AG09309 (cell line): ENCODE measurements around the gene ICAM3.
"Not testable (repeated sequence)": the region's sequence is repeated elsewhere in the genome, so short reads cannot be mapped to it uniquely, and the experiment has no call there.

Experiments
- DNase-seq: peaks from one replicate; pipeline ENCODE4 v3.0.0-alpha.2; 2010; ENCODE audit warnings: low read depth
- H3K4me3 ChIP-seq: 2 replicates; pipeline ENCODE4 v1.5.1; 2011; ENCODE audit warnings: mild to moderate bottlenecking, low read depth, low read length, moderate library complexity; ENCODE audit not compliant: control insufficient read depth
- TF ChIP-seq, protein P1 (sequence below): IDR thresholded peaks from 2 replicates; pipeline ENCODE4 v1.5.1; 2011; ENCODE audit warnings: mild to moderate bottlenecking, low read depth, low read length, inconsistent platforms; ENCODE audit not compliant: insufficient read depth, control insufficient read depth; ENCODE audit errors: missing control alignments

Gene ICAM3

DNA sequence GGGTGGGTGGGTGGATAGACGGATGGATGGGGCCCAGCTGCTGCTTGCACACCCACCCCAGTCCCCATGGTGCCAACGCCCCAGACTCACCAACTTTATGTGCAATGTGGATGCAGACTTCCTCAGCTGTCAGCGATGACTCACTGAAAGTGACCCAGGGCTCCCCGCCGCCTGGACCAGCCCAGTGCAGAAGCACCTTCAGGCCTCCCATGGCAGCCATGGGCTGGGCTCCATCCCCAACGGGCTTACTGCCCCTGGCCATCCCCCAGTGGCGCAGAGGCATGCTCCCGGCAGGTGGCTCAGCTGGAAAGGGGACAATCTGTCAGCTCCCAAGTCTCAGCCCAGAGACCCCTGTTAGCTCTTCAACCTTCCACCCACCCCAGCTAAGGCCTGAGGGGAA, 38.7 kb upstream of the ICAM3 start:
- no peak overlapping the region for H3K4me3 ChIP-seq
- TF ChIP-seq, protein P1, sequence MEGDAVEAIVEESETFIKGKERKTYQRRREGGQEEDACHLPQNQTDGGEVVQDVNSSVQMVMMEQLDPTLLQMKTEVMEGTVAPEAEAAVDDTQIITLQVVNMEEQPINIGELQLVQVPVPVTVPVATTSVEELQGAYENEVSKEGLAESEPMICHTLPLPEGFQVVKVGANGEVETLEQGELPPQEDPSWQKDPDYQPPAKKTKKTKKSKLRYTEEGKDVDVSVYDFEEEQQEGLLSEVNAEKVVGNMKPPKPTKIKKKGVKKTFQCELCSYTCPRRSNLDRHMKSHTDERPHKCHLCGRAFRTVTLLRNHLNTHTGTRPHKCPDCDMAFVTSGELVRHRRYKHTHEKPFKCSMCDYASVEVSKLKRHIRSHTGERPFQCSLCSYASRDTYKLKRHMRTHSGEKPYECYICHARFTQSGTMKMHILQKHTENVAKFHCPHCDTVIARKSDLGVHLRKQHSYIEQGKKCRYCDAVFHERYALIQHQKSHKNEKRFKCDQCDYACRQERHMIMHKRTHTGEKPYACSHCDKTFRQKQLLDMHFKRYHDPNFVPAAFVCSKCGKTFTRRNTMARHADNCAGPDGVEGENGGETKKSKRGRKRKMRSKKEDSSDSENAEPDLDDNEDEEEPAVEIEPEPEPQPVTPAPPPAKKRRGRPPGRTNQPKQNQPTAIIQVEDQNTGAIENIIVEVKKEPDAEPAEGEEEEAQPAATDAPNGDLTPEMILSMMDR: no peak
- DNase-seq: no peak

DNA sequence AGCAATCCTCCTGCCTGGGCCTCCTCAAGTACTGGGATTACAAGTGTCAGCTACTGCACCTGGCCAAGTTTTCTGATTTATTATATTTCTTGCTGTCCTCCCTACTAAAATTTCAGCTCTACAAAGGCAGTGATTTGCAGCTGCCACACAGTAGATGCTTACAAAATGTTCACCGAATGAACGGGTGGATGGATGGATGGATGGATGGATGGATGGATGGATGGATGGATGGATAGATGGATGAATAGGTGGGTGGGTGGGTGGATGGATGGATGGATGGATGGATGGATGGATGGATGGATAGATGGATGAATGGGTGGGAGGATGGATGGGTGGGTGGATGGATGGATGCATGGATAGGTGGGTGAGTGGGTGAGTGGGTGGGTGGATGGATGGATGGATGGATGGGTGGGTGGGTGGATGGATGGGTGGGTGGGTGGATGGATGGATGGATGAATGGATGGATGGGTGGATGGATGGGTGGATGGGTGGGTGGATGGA, 37.8 kb upstream of the ICAM3 start:
- not testable (repeated sequence) for H3K4me3 ChIP-seq, DNase-seq

GRCh38 chr19:10374931-10375330, 35.5 kb upstream of the ICAM3 start:
- no peak for DNase-seq
- TF ChIP-seq, protein P1: no peak
- H3K4me3 ChIP-seq: no peak overlapping the region

- no peak overlapping the region for H3K4me3 ChIP-seq
- no peak for DNase-seq
- TF ChIP-seq, protein P1: no peak
Observed at GRCh38 chr19:10372690-10373089, 33.3 kb upstream of the ICAM3 start.

- no peak overlapping the region for H3K4me3 ChIP-seq
- DNase-seq: no peak
- TF ChIP-seq, protein P1: no peak
Observed at GRCh38 chr19:10368101-10368803, 28.8 kb upstream of the ICAM3 start.

- DNase-seq, H3K4me3 ChIP-seq: not testable (repeated sequence)
Observed at GRCh38 chr19:10366950-10367512, 27.6 kb upstream of the ICAM3 start.

DNA sequence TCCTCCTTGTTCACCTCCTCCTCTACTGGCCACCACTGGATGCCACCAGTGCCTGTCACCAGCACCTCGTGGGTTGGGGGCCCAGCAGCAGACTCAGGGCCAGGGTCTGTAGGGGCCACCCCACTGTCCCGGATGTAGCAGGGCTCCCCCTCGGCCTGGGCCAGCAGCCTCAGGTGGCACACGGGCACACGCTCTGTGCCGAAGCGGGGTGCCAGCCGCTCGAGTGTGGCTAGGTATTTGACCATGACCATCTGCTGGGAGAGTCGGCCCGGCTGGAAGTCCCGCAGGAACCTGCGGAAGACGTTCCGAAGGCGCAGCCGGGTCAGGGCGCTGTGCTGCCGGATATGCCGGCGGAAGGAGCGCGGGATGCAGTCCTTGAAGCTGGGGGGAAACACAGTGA, 26.1 kb upstream of the ICAM3 start:
- no peak for DNase-seq
- TF ChIP-seq, protein P1: no peak
- no peak overlapping the region for H3K4me3 ChIP-seq
